ENCODE measurements around the gene KDM2A.
"Not testable (repeated sequence)": the region's sequence is repeated elsewhere in the genome, so short reads cannot be mapped to it uniquely, and the experiment has no call there.

Gene KDM2A

DNA sequence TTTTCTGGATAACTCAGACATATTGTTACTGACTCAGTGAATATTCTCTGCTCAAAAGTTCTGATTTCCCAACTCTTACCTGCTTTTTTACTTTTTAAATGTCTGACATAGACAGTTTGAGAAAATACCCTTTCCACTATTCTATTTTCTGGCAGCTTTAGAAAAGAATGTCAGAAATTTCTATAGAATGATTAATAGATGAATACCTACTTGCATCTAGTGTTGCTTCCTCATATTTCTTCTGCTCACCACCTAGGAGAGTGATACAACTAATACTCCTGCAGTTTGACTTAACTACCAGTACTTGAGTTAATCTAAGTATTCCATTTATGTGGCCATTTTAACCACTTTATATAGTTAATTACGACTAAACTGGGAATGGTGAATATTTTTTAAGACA is 55.2 kb downstream of the KDM2A start:
- no peak for DNase-seq

DNA sequence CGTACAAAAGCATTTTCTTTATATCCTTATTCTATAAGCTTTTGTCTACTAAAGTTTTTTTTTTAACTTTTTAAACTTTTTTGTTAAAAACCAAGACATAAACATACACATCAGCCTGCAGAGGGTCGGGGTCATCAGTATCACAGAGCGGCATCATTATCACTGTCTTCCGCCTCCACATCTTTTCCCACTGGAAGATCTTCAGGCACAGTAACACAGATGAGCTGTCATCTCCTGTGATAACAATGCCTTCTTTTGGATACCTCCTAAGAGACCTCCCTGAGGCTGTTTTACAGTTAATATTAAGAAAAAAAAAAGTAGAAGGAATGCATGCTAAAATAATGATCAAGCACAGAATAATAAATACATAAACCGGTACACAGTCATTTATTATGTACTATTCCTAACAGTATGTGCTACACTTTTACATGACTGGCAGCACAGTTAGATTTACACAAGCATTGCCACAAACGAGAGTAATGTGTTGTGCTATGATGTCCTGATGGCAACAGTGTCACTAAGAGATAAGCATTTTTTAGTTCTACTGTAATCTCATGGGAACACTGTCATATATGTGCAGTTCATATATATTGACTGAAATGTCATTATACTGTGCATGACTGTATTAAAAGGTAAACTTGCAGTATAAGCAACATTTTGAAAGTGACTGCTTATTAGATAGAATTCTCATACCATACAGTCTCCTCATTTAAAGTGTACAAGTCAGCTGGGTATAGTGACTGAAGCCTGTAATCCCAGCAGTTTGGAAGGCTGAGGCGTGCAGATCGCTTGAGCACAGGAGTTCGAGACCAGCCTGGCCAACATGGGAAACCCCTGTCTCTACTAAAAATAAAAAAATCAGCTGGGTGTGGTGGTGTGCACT is 58.6 kb downstream of the KDM2A start:
- no peak for DNase-seq

DNA sequence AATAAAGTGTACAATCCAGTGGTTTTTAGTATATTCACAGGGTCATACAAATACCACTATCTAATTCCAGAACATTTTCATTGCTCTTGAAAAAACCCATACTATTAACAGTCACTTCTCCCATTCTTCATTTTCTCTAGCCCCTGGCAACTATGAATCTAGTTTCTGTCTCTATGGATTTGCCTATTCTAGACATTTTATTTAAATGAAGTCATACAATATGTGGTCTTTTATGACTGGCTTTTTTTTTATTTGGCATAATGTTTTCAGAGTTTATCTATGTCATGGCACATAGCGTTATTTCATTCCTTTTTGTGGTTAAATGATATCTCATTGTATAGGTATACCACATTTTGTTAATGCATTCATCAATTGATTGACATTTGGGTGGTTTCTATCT is 59.4 kb downstream of the KDM2A start:
- DNase-seq: no peak

DNA sequence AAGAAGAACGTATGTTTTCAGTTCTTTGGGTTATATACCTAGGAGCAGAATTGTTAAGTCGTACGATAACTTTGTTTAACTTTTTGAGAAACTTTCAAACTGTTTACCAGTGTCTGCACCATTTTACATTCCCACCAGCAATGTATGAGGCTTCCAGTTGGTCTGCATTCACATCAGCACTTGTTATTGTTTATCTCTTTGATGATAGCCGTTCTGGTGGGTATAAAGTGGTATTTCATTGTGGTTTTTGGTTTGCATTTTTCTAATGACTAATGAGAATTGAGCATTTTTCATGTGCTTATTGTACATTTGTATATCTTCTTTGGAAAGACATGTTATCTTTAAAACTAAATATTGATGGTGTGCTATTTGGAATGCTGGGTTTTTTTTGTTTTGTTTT is 59.8 kb downstream of the KDM2A start:
- DNase-seq: no peak

DNA sequence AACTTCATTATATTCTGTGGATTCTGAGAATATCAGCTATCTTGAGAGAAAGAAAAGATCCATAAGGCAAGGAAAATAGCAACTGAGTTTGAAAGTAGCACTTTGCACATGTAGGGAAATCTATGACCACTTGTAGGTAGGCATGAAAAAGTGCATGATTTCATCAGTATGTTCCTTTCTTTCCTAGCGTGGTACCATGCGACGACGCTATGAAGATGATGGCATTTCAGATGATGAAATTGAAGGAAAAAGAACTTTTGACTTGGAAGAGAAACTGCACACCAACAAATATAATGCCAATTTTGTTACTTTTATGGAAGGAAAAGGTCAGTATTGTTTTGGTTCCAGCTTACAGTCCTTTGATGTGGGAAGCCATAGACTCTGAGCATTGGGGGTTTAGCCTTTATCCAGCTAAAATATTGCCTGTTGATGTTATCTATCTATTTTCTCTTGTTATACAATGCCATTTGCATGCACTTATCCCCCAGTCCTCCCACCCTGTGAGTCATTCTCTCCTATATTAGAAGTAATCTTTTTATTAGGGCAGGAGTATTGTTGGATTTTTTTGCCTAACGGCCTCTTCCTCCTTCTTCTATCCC is 60.9 kb downstream of the KDM2A start:
- no peak for DNase-seq

DNA sequence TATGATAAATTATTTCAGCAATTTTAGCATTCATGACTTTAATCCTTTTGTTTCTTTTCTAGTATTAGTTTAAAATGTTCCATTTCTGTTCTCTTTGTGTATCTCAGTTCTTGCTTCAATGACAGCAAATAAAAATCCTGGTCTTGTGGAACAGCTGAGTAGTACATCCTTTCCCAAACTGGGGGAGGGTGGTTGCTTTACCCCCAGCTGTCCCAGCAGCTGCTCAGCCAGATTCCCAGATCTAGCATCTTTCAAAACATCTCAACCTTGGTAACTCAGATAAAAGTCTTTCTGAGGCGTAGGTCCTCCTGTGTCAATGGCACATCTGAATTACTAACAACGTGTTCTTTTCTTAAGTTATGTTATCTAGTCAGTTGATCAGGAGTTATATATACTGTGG is 75.0 kb downstream of the KDM2A start:
- no peak for DNase-seq

DNA sequence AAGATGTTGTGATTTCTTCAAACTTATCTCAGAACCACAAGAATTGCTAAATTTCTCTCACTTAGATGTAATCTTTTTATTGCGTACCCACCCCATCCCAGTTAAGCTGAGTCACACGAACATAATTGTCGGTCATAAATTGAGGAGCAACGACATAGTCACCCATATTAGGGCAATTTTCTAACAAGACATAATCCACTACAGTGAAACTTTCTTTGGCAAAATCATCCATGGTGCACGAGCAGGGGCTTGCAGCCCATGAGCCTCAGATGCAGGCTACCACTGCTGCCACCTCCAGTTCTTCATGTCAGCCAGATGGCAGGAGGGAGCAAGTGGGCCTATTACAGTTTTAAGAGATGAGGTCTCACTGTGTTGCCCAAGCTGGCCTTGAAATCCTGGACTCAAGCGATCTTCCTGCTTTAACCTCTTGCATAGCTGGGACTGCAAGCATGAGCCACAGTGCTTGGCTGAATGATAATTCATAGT is 77.0 kb downstream of the KDM2A start:
- peak; percentile 50 to 74 for DNase-seq

DNA sequence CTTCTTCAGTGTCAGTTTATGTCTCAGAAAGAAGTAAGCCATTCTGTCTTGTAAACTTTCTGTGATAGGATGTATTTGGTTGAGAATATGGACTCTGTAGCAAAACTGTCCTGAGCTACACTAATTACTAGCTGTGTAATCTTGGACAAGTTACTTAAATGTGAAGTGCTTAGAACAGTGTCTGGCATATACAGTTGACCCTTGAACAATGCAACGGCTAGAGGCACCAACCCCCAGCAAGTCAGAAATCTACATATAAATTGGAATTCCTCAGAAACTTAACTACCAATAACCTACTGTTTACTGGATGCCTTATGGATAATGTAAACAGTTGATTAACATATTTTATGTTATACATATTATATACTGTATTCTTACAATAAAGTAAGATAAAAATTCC is 78.5 kb downstream of the KDM2A start:
- no peak for DNase-seq

DNA sequence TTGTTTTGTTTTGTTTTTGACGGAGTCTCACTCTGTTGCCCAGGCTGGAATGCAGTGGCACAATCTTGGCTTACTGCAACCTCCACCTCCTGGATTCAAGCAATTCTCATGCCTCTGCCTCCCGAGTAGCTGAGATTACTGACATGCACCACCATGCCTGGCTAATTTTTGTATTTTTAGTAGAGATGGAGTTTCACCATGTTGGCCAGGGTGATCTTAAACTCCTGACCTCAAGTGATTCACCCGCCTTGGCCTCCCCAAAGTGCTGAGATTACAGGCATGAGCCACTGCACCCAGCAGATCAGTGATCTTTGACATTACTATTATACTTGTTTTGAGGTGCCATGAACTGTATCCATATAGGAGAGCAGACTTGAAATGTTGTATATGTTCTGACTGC is 79.7 kb downstream of the KDM2A start:
- not testable (repeated sequence) for DNase-seq

DNA sequence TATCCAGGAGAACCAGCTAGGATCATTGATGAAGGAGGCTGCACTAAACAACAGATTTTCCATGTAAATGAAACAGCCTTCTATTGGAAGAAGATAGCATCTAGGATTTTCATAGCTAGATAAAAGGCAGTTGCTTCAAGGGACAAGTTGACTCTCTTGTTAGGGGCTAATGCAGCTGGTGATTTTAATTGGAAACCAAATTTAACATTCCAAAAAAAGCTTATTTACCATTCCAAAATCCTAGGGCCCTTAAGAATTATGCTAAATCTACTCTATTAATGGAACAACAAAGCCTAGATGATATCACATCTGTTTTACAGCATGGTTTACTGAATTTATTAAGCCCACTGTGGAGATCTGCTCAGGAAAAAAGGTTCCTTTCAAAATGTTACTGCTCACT is 80.7 kb downstream of the KDM2A start:
- DNase-seq: no peak

DNA sequence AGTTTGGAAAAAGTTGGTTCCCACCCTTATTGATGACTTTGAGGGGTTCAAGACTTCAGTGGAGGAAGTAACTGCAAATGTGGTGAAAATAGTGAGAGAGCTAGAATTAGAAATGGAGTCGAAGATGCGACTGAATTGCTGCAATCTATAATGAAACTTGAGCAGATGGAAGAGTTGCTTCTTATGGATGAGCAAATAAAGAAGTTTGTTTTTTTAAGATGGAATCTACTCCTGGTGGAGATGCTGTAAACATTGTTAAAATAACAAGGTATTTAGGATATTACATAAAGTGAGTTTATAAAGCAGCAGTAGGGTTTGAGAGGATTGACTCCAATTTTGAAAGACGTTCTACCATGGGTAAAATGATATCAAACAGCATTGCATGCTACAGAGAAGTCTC is 83.0 kb downstream of the KDM2A start:
- no peak for DNase-seq

DNA sequence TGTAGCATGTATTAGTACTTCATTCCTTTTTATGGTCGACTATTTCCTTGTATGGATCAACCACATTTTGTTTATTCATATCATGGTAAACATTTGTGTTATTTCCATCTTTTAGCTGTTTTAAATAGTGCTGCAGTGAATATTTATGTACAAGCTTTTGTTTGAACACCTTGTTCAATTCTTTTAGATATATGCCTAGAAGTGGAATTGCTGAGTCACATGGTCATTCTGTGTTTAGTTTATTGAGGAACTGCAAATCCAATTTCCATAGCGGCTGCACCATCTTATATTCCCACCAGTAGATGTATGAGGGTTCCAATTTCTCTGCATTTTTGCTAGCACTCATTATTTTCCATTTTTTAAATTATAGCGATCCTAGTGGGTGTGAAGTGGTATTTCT is 85.8 kb downstream of the KDM2A start:
- no peak for DNase-seq

DNA sequence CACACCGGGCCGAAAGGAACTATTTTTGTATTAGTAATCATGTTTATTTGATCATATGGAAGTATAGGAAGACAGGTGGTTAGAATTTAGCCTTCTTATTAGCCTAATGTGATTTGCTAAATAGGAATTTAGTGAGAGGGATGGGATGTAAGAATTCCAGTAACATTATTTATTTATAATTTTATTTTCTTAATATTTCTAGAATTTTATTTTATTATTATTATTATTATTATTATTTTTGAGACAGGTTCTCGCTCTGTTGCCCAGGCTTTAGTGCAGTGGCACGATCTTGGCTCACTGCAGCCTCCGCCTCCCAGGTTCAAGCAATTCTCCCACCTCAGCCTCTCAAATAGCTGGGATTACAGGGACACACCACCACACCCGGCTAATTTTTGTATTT is 90.2 kb downstream of the KDM2A start:
- DNase-seq: not testable (repeated sequence)

DNA sequence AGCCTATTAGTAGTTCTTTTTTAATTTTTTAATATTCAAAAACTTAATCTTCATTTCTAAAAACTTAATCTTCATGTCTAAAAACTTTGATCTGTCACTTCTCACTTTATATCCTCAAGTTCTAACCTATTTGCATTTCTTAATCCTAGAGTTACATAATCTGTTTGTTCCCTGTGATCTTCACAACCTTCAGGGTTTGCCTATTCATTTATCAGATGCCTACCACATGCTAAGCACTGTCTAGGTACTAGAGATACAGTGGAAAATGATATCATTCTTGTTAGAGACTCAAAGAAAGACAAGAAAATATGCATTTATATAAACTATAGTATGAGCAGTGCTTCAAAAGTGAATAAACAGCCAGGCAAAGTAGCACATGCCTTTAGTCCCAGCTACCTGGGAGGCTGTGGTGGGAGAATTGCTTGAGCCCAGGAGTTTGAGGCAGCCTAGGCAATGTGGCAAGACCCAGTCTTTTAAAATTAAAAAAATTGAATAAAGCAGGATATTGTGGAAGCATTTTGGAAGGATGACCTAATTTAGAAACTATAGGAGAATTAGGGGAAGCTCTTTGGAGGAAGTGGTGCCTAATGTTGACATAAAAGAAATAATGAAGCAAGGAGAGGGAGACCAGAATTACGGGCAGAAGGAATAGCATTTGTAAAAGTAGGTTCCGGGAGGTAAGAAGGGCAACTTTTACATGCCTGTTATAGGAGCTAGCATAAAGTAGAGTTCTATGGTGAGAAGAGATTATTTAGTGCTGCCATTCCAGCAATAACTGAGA is 92.8 kb downstream of the KDM2A start:
- peak; percentile 69 to 94 for DNase-seq

DNA sequence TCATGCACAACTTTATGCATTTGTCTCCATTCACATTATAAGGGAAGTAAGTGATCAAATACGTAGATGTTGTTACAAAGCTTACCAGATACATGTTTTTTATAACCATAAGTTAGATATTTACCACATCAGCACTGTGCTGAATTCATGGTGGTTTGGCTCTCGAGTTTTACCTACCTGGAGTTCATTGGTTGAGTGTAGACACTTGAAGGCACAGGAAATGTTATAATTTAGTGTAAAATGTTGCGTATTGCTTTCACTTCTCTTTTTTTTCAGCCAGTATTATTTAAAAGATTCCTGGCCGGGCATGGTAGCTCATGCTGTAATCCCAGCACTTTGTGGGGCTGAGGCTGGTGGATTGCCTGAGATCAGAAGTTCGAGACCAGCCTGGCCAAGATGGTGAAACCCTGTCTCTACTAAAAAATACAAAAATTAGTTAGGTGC is 94.1 kb downstream of the KDM2A start:
- peak; percentile 72 to 90 for DNase-seq

DNA sequence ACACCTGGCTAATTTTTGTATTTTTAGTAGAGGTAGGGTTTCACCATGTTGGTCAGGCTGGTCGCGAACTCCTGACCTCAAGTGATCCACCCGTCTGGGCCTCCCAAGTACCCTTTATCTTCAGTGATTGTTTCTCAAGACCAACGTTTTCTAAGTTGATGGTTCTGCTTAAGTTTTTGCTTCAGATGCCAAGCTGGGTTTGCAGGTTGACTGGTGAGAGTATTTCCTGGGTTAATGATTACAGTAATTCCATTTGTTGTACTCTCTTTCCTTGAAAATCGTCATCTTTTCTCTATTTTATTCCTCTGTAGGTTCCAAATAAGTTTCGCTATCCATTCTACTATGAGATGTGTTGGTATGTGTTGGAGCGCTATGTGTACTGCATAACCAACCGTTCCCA is 108.7 kb downstream of the KDM2A start:
- no peak for DNase-seq

DNA sequence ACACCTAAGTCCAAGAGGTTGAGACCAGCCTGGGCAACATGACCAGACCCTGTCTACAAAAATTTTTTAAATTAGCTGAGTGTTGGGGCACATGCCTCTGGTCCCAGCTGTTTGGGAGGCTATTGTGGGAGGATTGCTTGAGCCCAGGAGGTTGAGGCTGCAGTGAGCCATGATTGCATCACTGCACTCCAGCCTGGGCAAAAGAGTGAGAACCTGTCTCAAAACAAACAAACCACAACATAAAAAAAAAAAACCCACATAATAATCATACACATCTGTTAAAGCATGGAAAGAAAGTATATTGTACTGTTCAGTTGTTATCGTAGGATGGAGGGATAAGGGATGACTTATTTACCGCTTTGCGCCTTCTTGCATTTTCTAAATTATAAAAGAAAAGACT is 111.3 kb downstream of the KDM2A start:
- no peak for DNase-seq

DNA sequence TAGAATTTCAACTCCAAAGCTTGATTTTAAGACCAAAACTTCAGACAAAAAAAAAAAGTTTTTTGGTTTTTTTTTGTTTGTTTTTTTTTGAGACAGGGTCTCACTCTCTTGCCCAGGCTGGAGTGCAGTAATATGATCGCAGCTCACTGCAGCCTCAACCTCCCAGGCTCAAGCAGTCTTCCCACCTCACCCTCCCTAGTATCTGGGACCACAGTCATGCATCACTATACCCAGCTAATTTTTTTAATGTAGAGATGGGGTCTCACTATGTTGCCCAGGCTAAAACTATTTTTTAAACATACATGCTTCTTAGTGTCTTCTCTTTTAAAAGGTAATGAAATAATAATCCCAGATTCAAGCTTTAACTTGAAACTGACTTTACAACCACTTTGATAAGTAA is 111.8 kb downstream of the KDM2A start:
- DNase-seq: no peak

DNA sequence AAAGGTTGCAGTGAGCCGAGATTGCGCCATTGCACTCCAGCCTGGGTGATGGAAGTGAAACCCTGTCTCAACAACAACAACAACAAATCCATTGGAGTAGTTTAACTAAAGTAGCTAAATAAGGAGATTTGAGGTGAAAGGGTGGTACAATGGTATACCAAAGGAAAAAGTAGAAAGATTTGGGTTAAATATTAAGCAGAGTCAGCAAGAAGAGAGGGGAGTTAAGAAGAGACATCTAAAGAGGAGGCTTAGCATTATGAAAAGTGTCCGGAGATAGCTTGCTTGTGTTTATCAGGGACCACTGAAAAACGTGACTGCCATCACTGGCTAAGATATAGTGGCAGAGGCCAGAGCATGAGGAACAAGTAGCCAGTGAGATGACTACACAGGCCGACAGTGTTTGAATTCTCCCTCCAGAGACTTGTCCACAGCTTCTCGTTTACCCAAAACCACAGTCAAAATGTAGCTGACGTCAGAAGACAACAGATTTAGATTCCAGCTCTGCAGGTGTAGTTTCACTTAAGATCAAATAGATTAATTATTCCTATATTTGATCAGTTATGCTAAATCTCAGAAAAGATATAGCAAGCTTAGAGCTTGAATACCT is 114.6 kb downstream of the KDM2A start:
- no peak for DNase-seq

DNA sequence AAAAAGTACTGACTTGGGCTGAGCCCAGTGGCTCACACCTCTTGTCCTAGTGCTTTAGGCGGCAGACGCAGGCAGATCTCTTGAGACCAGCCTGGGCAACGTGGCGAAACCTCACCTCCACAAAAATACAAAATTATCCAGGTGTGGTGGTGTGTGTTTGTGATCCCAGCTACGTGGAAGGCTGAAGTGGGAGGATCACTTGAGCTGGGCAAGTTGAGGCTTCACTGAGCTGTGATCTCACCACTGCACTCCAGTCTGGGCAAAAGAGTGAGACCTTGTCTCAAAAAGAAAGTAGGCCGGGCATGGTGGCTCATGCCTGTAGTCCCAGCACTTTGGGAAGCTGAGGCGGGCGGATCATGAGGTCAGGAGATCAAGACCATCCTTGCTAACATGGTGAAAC is 115.5 kb downstream of the KDM2A start:
- not testable (repeated sequence) for DNase-seq

DNA sequence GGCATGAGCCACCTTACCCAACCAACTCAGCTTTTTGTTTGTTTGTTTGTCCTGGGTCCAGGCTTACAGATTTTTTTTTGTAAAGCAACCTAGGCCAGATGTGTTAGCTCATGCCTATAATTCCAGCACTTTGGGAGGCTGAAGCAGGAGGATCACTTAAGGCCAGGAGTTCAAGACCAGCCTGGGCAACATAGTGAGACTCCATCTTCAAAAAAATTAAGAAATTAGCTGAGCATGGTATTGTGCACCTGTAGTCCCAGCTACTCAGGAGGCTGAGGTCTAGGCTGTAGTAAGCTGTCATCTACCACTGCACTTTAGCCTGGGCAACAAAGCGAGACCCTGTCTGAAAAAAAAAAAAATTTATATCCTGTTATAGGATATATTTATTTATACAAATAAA is 118.5 kb downstream of the KDM2A start:
- DNase-seq: no peak

DNA sequence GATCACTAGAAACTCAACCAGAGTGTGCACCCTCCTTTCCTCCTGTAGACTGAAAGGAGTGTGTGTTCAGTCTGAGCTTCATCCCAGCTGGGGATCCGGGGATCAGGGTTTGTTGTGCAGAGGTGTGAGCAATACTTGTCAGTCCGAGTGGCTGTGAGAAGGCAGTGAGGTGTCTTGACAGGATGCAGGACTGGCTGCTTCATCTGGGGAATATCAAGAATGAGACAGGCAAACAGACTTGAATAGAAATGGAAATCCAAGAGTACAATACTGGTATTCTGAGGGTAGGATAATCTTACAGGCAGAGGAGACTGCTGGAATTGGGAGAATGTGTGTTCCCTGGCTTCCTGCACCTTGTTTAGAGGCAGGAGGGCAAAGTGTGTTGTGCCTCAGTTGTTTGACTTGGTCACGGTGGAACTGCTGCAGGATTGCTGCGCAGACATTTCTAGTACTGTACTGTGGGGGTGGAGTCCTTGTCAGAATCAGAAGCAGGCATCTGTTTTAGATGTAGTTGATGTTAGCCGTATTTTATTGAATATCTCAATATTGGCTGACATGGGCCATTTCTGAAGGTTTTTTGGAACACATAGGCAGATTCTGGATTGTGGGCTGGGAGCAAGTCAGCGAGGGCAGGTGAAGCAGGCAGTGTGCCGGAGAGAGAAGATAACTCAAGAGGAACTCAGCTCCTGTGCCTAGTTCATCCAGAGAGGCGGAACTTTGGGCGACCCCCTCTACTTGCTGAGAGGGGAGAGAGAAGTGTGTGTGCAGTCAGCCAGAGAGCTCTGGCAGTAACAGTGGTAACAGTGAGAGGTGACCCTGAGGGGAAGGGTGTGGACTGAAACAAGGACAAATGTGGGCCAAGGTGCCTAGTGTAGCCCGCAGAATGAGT is 120.1 kb downstream of the KDM2A start:
- no peak for DNase-seq
